HepG2 (cell line): ENCODE measurements around the gene CASZ1. TPM values are rescaled to one million over a fixed set of nuclear protein-coding genes. Genes with fewer than 3 reads are reported as not detected.

ENCODE experiments used
- ELF1 ChIP-seq: sonication (generic); formaldehyde crosslinking; IDR thresholded peaks from 2 replicates; pipeline ENCODE4 v1.4.0; 2020; ENCODE audit warnings: missing genetic modification reagents
- EP300 ChIP-seq, 3 experiments: sonication (generic) in 1 of 3; formaldehyde crosslinking in 1 of 3; IDR thresholded peaks; 2 replicates each; pipeline versions ENCODE4 v1.5.1 to v1.6.1; 2011 to 2020; ENCODE audit warnings: low read depth in 2 of 3, low read length in 2 of 3, borderline replicate concordance in 1 of 3, improper control_type of control experiment in 1 of 3, mild to moderate bottlenecking in 1 of 3, missing genetic modification reagents in 1 of 3, moderate library complexity in 1 of 3
- ETV5 ChIP-seq: IDR thresholded peaks from 2 replicates; pipeline ENCODE4 v1.6.1; 2018; ENCODE audit warnings: missing biosample characterization, missing genetic modification reagents, inconsistent platforms, borderline replicate concordance
- FOXA1 ChIP-seq, 2 experiments: fragments of 450-650 bp in 1 of 2; sonication (generic) in 1 of 2; formaldehyde crosslinking in 1 of 2; IDR thresholded peaks; 2 replicates each; pipeline versions ENCODE4 v1.4.0 to v1.6.1; 2016 to 2020; ENCODE audit warnings: missing genetic modification reagents in 1 of 2
- HDAC6 ChIP-seq: fragments of 200-600 bp; sonication (generic); IDR thresholded peaks from 2 replicates; pipeline ENCODE4 v1.7.0; 2017; ENCODE audit warnings: mild to moderate bottlenecking, antibody characterized with exemption, low read length, low read depth
- NCOR1 ChIP-seq: fragments of 200-600 bp; sonication (generic); IDR thresholded peaks from 2 replicates; pipeline ENCODE4 v1.7.0; 2017; ENCODE audit warnings: antibody characterized with exemption, low read length, borderline replicate concordance
- NFRKB ChIP-seq: fragments of 450-650 bp; IDR thresholded peaks from 2 replicates; pipeline ENCODE4 v1.6.1; 2017
- NR1H2 ChIP-seq: sonication (generic); formaldehyde crosslinking; IDR thresholded peaks from 2 replicates; pipeline ENCODE4 v1.8.1; 2022; ENCODE audit warnings: low read depth, missing genetic modification reagents, borderline replicate concordance
- TBX3 ChIP-seq: fragments of 450-650 bp; IDR thresholded peaks from 2 replicates; pipeline ENCODE4 v1.6.1; 2017; ENCODE audit warnings: antibody characterized with exemption, mild to moderate bottlenecking, inconsistent platforms, borderline replicate concordance
- TCF7L2 ChIP-seq: IDR thresholded peaks from 2 replicates; pipeline ENCODE4 v1.6.1; 2011; ENCODE audit warnings: mild to moderate bottlenecking, low read depth, low read length, moderate library complexity
- ZC3H4 ChIP-seq: sonication (generic); formaldehyde crosslinking; IDR thresholded peaks from 2 replicates; pipeline ENCODE4 v1.4.0; 2020; ENCODE audit warnings: missing genetic modification reagents, borderline replicate concordance
- ZSCAN25 ChIP-seq: sonication (generic); formaldehyde crosslinking; IDR thresholded peaks from 2 replicates; pipeline ENCODE4 v1.8.0; 2022; ENCODE audit warnings: mild to moderate bottlenecking, missing genetic modification reagents
- polyA plus RNA-seq, 8 experiments: library from polyadenylated mRNA; depleted of rRNA in 3 of 8; stranded (reverse) in 7 of 8; unstranded in 1 of 8; fragments of >200 nt; fragmentation: Illumina TruSeq in 4 of 8; extraction: Trizol in 4 of 8; gene quantifications; 2 replicates each; pipeline versions ENCODE4 v1.2.1 to v1.2.3, GENCODE V29; 2011 to 2016; ENCODE audit warnings: low read depth in 4 of 8, missing spikeins in 1 of 8, mixed read lengths in 1 of 8; ENCODE audit not compliant: insufficient read depth in 1 of 8
- total RNA-seq, 5 experiments: library from RNA; depleted of rRNA; stranded (reverse); fragments of >200 nt; fragmentation: Illumina TruSeq; extraction: Trizol; gene quantifications; 2 replicates each; pipeline ENCODE4 v1.2.3, GENCODE V29; 2016; ENCODE audit warnings: low read depth in 1 of 5
- TF ChIP-seq, protein P1 (sequence below): sonication (generic); formaldehyde crosslinking; IDR thresholded peaks from 2 replicates; pipeline ENCODE4 v1.4.0; 2020; ENCODE audit warnings: mild to moderate bottlenecking, missing genetic modification reagents
- TF ChIP-seq, protein P2 (sequence below): sonication (generic); formaldehyde crosslinking; IDR thresholded peaks from 2 replicates; pipeline ENCODE4 v1.4.0; 2020; ENCODE audit warnings: mild to moderate bottlenecking, low read depth, missing genetic modification reagents
- TF ChIP-seq, protein P3 (sequence below): sonication (generic); formaldehyde crosslinking; IDR thresholded peaks from 2 replicates; pipeline ENCODE4 v1.8.0; 2022; ENCODE audit warnings: mild to moderate bottlenecking, missing genetic modification reagents, moderate library complexity
- TF ChIP-seq, protein P4 (sequence below): sonication (generic); formaldehyde crosslinking; IDR thresholded peaks from 2 replicates; pipeline ENCODE4 v1.4.0; 2020; ENCODE audit warnings: mild to moderate bottlenecking, missing genetic modification reagents

The CASZ1 gene
- total and polyA plus RNA-seq, 2 of the 13 experiments (the other 11 are each of a cell fraction or from before 2014, with no cell fraction given) = 1.9 to 3.7 TPM

DNA sequence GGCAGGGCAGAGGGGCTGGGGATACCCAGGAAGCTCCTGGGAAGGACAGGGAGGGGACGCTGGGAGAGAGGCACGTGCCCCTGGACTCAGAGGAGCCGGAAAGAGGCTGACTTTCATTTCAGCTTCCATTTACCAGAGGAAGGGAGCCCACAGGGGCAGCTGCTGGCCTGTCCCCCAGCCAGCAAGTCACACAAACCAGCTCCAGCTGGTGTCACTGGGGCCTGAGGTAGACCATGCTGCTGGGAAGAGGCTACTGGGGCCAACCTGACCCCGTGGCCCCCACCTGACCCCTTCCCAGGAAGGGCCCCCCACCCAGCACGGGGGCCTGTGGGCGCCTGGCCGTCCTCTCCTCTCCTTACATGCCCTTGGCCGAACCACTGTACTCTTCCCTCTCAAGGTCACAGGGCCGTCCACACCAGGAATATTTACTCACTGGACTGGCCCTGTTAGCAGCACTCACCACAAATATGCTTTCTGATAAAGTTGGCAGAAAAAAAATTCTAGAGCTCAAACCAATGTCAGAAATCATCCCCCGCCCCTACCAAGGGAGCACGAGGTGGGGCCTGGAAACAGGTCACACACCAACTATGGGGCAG is 110.5 kb downstream of the CASZ1 start (continued):
- TF ChIP-seq, protein P1, sequence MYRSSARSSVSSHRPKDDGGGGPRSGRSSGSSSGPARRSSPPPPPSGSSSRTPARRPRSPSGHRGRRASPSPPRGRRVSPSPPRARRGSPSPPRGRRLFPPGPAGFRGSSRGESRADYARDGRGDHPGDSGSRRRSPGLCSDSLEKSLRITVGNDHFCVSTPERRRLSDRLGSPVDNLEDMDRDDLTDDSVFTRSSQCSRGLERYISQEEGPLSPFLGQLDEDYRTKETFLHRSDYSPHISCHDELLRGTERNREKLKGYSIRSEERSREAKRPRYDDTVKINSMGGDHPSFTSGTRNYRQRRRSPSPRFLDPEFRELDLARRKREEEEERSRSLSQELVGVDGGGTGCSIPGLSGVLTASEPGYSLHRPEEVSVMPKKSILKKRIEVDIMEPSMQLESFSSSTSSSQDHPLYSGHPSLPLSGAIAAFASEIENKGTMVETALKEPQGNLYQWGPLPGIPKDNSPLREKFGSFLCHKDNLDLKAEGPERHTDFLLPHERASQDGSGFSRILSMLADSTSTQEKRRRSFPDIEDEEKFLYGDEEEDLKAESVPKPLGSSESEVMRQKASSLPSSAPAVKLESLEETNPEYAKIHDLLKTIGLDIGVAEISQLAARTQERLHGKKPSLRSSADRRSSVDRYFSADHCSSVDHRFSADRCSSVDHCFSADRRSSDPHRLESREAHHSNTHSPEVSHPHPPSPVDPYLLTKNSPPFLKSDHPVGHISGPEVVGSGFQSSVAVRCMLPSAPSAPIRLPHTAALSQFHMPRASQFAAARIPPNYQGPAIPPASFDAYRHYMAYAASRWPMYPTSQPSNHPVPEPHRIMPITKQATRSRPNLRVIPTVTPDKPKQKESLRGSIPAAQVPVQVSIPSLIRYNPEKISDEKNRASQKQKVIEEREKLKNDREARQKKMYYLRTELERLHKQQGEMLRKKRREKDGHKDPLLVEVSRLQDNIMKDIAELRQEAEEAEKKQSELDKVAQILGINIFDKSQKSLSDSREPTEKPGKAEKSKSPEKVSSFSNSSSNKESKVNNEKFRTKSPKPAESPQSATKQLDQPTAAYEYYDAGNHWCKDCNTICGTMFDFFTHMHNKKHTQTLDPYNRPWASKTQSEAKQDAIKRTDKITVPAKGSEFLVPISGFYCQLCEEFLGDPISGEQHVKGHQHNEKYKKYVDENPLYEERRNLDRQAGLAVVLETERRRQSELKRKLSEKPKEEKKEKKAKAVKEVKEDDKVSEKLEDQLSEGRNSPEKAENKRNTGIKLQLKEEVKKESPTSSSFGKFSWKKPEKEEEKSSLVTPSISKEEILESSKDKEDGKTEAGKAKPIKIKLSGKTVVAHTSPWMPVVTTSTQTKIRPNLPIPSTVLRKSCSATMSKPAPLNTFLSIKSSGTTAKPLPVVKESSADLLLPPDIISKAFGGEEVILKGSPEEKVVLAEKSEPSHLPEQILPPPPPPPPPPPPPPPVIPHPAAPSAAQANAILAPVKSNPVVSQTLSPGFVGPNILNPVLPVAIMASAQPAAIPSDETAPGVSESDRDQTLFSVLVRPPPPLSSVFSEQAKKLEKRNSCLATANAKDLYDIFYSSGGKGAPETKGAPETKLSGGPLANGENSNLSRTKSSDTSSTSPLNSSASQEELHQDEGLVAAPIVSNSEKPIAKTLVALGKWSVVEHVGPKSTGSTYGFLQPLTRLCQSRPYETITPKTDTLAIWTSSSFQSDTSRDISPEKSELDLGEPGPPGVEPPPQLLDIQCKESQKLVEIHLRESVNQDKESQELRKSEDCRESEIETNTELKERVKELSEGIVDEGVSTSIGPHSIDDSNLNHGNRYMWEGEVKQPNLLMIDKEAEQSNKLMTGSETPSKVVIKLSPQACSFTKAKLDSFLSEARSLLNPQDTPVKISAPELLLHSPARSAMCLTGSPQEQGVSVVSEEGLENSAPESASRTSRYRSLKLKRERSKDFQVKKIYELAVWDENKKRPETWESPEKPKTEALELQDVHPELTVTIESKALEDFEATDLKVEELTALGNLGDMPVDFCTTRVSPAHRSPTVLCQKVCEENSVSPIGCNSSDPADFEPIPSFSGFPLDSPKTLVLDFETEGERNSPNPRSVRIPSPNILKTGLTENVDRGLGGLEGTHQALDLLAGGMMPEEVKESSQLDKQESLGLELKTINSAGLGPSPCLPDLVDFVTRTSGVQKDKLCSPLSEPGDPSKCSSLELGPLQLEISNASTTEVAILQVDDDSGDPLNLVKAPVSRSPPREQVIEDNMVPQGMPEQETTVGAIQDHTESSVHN (CRISPR knock-in tag) = no peak
- TF ChIP-seq HDAC6 = no peak
- TF ChIP-seq TBX3 = no peak
- TF ChIP-seq, protein P2, sequence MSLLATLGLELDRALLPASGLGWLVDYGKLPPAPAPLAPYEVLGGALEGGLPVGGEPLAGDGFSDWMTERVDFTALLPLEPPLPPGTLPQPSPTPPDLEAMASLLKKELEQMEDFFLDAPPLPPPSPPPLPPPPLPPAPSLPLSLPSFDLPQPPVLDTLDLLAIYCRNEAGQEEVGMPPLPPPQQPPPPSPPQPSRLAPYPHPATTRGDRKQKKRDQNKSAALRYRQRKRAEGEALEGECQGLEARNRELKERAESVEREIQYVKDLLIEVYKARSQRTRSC = no peak
- peak; percentile 30; the same call in 1 of the 2 replicates for TF ChIP-seq NCOR1
- no peak for TF ChIP-seq TCF7L2
- TF ChIP-seq ZC3H4 (CRISPR knock-in tag) = no peak
- TF ChIP-seq, protein P3, sequence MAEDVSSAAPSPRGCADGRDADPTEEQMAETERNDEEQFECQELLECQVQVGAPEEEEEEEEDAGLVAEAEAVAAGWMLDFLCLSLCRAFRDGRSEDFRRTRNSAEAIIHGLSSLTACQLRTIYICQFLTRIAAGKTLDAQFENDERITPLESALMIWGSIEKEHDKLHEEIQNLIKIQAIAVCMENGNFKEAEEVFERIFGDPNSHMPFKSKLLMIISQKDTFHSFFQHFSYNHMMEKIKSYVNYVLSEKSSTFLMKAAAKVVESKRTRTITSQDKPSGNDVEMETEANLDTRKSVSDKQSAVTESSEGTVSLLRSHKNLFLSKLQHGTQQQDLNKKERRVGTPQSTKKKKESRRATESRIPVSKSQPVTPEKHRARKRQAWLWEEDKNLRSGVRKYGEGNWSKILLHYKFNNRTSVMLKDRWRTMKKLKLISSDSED (CRISPR knock-in tag) = no peak
- TF ChIP-seq ELF1 = peak; percentile 51
- TF ChIP-seq FOXA1 (IDR thresholded peaks at IDR 0.05) = no peak
- TF ChIP-seq FOXA1 (CRISPR knock-in tag; IDR thresholded peaks at IDR 0.05) = peak; percentile 83
- TF ChIP-seq EP300 (IDR thresholded peaks at IDR 0.05; ENCODE audit: low read depth in 2 of 2, low read length in 2 of 2) = peak in 1 of 2 experiments; percentile 67; a peak in 2 of 4 replicates
- TF ChIP-seq EP300 (CRISPR knock-in tag; IDR thresholded peaks at IDR 0.05; ENCODE audit: borderline replicate concordance) = no peak; the same call in 1 of the 2 replicates
- TF ChIP-seq, protein P4, sequence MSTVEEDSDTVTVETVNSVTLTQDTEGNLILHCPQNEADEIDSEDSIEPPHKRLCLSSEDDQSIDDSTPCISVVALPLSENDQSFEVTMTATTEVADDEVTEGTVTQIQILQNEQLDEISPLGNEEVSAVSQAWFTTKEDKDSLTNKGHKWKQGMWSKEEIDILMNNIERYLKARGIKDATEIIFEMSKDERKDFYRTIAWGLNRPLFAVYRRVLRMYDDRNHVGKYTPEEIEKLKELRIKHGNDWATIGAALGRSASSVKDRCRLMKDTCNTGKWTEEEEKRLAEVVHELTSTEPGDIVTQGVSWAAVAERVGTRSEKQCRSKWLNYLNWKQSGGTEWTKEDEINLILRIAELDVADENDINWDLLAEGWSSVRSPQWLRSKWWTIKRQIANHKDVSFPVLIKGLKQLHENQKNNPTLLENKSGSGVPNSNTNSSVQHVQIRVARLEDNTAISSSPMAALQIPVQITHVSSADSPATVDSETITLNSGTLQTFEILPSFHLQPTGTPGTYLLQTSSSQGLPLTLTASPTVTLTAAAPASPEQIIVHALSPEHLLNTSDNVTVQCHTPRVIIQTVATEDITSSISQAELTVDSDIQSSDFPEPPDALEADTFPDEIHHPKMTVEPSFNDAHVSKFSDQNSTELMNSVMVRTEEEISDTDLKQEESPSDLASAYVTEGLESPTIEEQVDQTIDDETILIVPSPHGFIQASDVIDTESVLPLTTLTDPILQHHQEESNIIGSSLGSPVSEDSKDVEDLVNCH (CRISPR knock-in tag) = no peak
- TF ChIP-seq ZSCAN25 (CRISPR knock-in tag) = no peak
- no peak; the same call in 1 of the 2 replicates for TF ChIP-seq NR1H2 (CRISPR knock-in tag)
- peak; percentile 57; the same call in 1 of the 2 replicates for TF ChIP-seq ETV5 (CRISPR knock-in tag)
- TF ChIP-seq NFRKB = no peak
